HG02973 (cell line): ENCODE results near the gene KDM2B.
"Not testable (repeated sequence)": the region's sequence is repeated elsewhere in the genome, so short reads cannot be mapped to it uniquely, and the experiment has no call there.

Source experiments
- ATAC-seq: cut with Tn5 transposase; IDR thresholded peaks from one replicate; pipeline ENCODE4 v1.9.1; 2021; ENCODE audit warnings: moderate library complexity; ENCODE audit not compliant: unreplicated experiment

KDM2B gene

GRCh38 chr12:121590476-121591143 is 9.8 kb upstream of the KDM2B start:
- no peak for ATAC-seq

- ATAC-seq: not testable (repeated sequence)
These were observed 4.1 kb upstream of the KDM2B start for GRCh38 chr12:121584885-121585284.

GRCh38 chr12:121583334-121583661 is 2.5 kb upstream of the KDM2B start:
- ATAC-seq: not testable (repeated sequence)

GRCh38 chr12:121582583-121583333 is 1.9 kb upstream of the KDM2B start:
- no peak for ATAC-seq

GRCh38 chr12:121581686-121582429 is 1.0 kb upstream of the KDM2B start:
- no peak for ATAC-seq

- ATAC-seq: no peak
These were observed 598 bp downstream of the KDM2B start for GRCh38 chr12:121579981-121580868.

- no peak for ATAC-seq
These were observed 1.5 kb downstream of the KDM2B start for GRCh38 chr12:121579190-121579791.

- no peak for ATAC-seq
These were observed 2.3 kb downstream of the KDM2B start for GRCh38 chr12:121578230-121579189.

- ATAC-seq: no peak
These were observed 3.2 kb downstream of the KDM2B start for GRCh38 chr12:121577443-121578180.

- ATAC-seq: no peak
These were observed 3.9 kb downstream of the KDM2B start for GRCh38 chr12:121576851-121577391.

- ATAC-seq: no peak
These were observed 4.7 kb downstream of the KDM2B start for GRCh38 chr12:121575952-121576625.

GRCh38 chr12:121575051-121575450 is 5.8 kb downstream of the KDM2B start:
- ATAC-seq: no peak

- ATAC-seq: no peak
These were observed 6.8 kb downstream of the KDM2B start for GRCh38 chr12:121574025-121574424.

- ATAC-seq: no peak
These were observed 8.9 kb downstream of the KDM2B start for GRCh38 chr12:121571920-121572319.

- ATAC-seq: no peak
These were observed 10.1 kb downstream of the KDM2B start for GRCh38 chr12:121570467-121571283.

- no peak for ATAC-seq
These were observed 11.7 kb downstream of the KDM2B start for GRCh38 chr12:121568971-121569751.
